ENCODE measurements around the gene OPCML.

The OPCML gene

DNA sequence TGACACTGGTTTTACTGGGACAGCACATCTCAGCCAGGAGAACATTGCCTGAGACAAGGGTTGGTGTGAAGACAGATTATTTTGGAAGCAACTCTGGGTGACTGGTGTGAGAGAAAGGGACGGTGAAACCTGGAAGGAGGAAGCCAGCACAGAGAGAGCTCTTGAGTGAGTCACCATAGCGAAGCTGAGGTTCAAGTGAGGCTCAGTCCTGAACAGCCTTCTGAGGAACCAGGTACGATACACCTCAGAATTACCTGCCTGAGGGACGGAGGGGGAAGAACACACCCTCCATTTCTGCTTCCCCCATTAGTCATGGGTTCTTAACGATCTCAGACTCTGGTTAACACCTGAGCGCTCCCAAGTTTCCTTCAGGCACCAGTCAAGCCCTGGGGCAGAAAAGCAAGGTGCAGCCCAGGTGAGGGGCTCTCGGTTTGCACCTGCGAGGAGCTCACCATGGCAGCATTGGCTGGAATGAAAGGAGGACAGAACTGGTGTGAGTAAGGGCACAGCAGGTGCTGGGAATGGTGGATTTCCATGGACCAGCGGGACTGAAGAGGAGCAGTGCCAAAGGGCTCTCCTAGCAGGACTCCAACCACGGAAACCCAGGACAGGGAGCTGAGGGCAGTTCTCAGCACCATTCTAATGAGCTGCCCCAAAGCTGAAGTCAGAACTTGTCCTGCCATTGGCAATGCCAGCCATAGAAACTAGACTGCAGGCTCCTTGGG is 459.3 kb downstream of the OPCML start:
- no peak for DNase-seq (ENCODE audit: low spot score)

- DNase-seq (ENCODE audit: low spot score), result no peak
Measured at GRCh38 chr11:133072378-133072777, 459.9 kb downstream of the OPCML start.

DNA sequence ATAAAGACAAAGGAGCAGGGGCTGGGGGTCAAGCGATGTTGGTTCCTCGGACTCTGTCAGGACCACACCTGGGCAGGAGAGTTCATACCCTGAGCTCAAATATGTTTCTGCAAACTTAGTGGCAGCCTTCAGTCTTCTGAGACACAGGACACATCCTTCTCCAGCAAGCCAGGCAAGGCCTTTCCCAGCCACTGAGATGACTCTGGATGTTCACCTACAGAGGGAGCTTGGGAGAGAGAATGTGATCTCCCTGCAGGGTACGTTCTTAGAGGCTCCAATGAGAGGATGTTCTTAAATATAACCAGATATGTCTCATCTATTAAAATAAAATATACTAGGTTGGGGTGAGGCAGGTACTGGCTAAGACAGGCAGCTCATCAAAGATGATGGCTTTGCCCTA is 461.5 kb downstream of the OPCML start:
- no peak for DNase-seq (ENCODE audit: low spot score)

DNA sequence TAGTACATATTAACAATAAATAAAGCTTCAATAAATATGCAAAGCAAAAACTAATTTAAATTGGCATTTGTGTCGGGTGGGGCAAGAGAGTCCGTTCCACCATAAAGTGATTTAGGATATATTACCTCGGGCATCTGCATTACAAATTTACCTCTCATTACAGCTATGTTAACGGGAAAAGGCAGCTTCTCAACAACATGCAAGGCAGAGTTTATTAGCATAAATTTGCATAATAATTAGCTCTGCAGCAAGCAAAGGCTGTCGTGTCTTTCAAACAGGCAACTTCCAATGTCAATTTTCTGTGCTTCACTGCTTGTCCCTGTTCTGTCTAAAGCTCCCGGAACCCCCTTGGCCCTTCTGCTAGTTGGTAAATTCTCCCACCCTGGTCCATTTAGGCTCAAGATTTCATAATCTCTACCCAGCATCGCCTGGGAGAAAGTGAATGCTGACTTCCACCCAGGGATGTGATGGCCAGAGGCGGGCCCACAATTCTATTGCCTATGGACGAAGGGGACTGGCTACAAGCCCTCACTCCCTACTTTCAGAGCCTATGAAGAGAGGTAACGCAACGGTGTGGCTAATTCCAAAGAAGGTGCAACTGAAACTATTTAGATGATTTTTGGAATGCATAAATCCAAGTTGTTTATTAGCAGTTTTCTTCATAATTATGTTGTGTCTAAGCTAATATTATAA is 462.1 kb downstream of the OPCML start:
- DNase-seq (ENCODE audit: low spot score), result no peak

DNA sequence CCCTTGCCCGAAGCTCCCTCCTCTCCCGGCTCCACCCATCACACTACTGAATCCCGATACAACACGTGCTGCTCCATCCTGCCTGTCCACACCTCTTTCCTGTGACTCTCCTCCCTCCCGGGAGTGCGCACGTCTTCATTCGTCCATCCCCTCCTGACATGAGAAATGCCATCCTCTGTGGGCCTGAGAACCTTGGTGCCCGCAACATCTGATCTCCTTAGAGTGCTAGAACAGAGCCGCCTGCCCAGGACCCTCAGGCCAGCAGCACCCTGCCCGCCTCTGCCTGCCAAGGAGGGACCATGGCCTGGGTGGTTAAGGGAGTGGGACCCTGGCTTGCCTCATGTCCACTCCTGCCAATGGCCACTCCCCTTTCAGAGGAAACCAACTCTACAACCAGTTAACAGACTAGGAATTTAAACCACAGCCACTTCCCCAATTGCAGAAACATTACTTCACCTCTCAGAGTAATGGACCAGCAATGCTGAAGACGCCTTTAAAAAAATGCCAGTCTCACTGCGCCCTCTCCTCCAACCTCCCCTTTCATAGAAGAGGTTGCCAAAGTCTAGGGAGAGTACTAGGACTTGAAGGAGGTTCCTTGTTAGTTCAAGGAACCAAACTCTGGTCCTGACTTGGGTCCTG is 466.3 kb downstream of the OPCML start:
- DNase-seq (ENCODE audit: low spot score), result no peak

- DNase-seq (ENCODE audit: low spot score), result no peak
Measured at GRCh38 chr11:133064961-133065360, 467.3 kb downstream of the OPCML start.

- peak; percentile 66 for DNase-seq (ENCODE audit: low spot score)
Measured at GRCh38 chr11:133064152-133064877, 468.0 kb downstream of the OPCML start.

DNA sequence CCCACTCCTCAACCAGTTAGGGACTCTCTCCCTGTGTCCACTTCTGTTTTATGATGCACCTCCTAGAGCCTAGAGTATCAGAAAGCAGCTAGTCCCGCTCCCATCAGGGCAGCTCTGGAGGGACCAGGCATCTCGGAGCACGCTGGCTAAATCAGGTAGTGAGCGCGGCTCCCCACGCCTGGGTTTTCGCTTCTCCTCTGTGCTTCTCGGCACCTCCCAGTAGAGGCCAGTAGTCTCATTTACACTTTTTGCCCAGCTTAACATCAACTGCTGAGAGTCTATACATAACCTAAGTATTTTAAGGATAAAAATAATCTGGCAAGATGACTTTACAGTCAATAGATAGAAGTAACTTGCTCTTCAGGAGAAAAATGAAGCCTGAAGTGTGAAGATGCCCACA is 473.8 kb downstream of the OPCML start:
- no peak for DNase-seq (ENCODE audit: low spot score)

GRCh38 chr11:133053124-133053776 is 479.1 kb downstream of the OPCML start:
- no peak for DNase-seq (ENCODE audit: low spot score)

- no peak for DNase-seq (ENCODE audit: low spot score)
Measured at GRCh38 chr11:133052537-133052936, 479.8 kb downstream of the OPCML start.

- DNase-seq (ENCODE audit: low spot score), result no peak
Measured at GRCh38 chr11:133049244-133050019, 482.9 kb downstream of the OPCML start.

- DNase-seq (ENCODE audit: low spot score), result no peak
Measured at GRCh38 chr11:133048270-133048669, 484.0 kb downstream of the OPCML start.

GRCh38 chr11:133047771-133048115 is 484.6 kb downstream of the OPCML start:
- DNase-seq (ENCODE audit: low spot score), result no peak

DNA sequence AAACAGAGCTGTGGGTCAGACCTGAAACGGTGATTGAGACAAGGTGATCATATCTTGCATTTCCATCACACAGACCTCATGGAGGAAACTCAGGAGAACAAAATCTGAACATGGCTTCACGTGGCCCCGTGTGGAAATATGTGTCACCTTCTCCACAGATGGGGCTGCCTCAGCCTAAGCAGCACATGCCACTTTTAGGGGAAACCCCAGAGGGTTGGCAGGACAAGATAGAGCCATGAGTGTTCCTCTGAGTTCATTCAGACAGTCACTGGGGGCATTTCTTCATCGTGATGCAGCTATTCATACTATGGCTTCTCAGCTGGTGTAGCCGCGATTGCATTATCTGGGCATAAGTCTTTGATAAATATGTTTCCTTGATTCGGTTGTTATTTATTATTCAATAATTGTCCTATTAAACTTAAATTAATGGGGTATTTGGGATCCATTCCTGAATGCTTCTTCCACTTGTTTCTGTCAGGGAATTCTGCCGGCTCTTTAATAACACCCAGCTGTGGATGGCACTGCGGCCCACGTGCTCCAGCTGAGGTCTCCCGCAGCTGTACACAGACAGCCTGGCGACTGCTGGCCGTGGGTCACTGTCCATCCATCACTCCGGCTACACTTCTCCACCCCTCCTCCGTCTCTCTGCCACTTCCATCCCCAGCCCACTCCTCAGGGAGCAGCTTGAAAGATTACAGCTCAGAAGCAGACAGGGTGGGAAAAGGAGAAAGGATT is 485.1 kb downstream of the OPCML start:
- DNase-seq (ENCODE audit: low spot score), result no peak

GRCh38 chr11:133046252-133046651 is 486.0 kb downstream of the OPCML start:
- DNase-seq (ENCODE audit: low spot score), result no peak

DNA sequence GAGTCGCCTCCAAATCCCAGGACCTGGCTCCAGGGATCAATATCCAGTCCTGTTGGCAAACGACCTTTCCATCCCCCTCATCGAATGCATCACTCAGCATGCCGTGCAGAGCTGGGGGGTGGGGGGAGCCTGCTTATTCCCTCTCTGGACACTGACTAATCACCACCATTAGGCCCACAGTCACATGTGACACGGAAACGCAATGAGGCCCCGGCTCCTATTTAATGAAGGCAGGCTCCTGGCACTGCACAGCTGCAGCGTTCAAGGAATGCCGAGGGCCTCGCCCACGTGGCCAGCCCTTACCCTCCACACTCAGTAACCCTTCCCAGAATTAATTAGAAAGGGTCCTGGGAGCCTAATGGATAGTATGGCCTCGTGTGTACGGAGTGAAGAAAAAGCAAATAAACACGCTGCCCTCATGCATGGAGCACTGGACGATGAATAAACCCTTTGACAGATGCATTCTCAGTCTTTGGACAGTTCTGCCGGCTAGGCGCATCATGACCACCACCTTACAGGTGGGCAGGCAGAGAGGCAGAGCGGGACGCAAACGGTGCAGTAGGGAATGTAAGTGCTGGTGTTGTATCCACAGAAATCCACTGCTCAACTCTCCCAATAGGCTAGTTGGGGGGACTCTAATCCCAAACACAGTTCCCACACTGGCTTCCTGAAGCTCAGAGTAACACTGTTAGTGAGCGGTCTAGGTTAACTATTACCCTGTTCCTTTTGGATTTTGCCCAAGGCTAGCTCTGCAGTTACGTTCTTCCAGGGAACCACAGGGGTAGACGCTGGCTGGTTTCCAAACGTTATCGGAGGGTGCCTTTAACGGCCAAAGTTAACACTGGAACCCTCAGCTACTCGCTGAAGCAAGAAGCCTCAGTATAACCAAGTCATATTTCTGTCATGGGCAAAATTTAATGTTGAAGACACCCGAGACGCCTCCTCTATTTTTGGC is 490.1 kb downstream of the OPCML start:
- no peak for DNase-seq (ENCODE audit: low spot score)

DNA sequence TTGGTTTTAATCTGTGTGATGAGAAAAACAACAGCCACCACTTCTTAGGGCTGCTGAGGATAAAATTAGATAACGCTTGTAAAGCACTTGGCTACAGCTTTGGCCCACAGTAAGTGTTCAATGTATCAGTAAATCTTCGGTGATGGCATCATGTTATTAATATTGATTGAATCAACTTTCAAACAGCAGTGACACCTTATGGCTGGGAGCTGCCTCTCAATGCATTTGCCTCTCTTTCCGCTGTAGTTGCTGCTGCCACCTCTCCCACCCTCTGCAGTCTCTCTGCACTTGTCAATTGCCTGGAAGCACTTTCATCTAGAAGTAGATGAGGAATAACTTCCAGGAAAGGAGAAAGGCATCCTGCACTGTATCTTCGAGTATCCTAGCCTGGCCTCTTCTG is 491.1 kb downstream of the OPCML start:
- no peak for DNase-seq (ENCODE audit: low spot score)

DNA sequence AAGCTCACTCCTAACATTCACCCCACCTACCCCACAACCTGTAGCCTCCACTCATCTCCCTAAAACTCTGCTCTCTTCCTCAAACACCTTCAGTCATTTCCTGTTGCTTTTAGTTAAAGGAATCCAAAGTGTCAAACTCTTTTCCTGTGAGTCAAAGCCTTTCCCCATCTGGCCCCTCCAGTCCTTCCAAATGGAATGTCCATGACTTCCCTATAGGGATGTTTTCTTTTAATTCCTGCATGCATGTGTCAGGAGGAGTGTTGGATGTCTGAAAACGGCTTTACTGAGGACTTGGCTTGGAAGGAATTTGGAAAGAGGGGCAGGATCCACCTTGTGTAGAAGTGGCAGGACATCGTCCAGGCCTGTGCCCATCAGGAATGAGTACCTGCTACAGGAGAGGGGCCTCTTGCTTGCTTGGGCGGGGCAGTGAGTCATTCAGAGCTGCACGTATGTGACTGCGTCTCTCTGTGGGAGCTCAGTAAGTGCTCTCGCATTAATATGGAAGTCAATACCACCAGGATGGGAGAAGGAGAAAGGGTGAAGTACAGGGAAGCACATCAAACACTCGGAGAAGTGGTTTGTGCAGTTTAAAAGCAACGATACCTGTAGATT is 491.9 kb downstream of the OPCML start:
- DNase-seq (ENCODE audit: low spot score), result no peak

DNA sequence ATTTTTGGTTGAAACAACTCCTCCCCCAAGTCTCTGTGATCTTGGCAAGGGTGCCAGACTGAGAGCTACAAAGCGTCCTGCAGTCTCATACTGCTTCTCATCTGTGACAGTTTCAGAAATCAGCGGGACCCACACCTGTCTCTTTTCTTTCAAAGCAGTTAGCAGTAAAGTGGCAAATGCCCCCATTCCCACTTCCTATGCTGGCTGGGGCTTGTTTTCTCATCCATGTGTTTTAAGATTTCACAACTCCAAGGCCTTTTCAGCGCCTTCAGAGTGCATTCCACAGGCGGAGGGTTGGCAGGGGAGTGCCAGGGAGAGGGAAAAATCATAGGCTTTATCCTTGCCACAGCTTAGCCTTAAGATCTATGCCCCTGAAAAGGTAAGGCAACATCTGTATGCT is 493.5 kb downstream of the OPCML start:
- DNase-seq (ENCODE audit: low spot score), result no peak

Data from AG08396 (cell line).